K562 (cell line): ENCODE measurements around the gene HSD17B10.

Experiments used
- BRCA1 ChIP-seq, 2 experiments: fragments of 450-650 bp in 1 of 2; sonication (generic) in 1 of 2; formaldehyde crosslinking in 1 of 2; IDR thresholded peaks; 2 replicates each; pipeline versions ENCODE4 v1.5.0 to v1.6.1; 2017 to 2020; ENCODE audit warnings: mild to moderate bottlenecking in 1 of 2, missing genetic modification reagents in 1 of 2
- CEBPB ChIP-seq: fragments of 450-650 bp; IDR thresholded peaks from 2 replicates; pipeline ENCODE4 v1.6.1; 2016; ENCODE audit warnings: missing genetic modification characterization, missing compliant biosample characterization
- CTCF ChIP-seq, 3 experiments: IDR thresholded peaks in 2 of 3; conservative IDR thresholded peaks in 1 of 3; 2 replicates each; pipeline ENCODE4 v1.5.1; 2011 to 2012; ENCODE audit warnings: low read length in 3 of 3, mild to moderate bottlenecking in 3 of 3, control low read depth in 2 of 3, improper control_type of control experiment in 1 of 3, inconsistent platforms in 1 of 3, low read depth in 1 of 3, mixed read lengths in 1 of 3, moderate library complexity in 1 of 3; ENCODE audit not compliant: insufficient read depth in 2 of 3
- EGR1 ChIP-seq: fragments of 450-650 bp; conservative IDR thresholded peaks from 2 replicates; pipeline ENCODE4 v1.6.1; 2017; ENCODE audit warnings: mild to moderate bottlenecking
- FOS ChIP-seq: IDR thresholded peaks from 3 replicates; pipeline ENCODE4 v1.6.1; 2011; ENCODE audit not compliant: insufficient read length; ENCODE audit errors: extremely low read depth
- HDAC3 ChIP-seq: fragments of 450-650 bp; IDR thresholded peaks from 2 replicates; pipeline ENCODE4 v1.6.1; 2018; ENCODE audit warnings: borderline replicate concordance, mild to moderate bottlenecking, moderate library complexity; ENCODE audit not compliant: partially characterized antibody
- SMAD3 ChIP-seq: fragments of 450-650 bp; formaldehyde crosslinking; conservative IDR thresholded peaks from 2 replicates; pipeline ENCODE4 v1.4.0; 2020; ENCODE audit warnings: mild to moderate bottlenecking
- SMARCA4 ChIP-seq: fragments of 450-650 bp; IDR thresholded peaks from 2 replicates; pipeline ENCODE4 v1.6.1; 2016
- TAF1 ChIP-seq: IDR thresholded peaks from 2 replicates; pipeline ENCODE4 v1.6.1; 2011; ENCODE audit warnings: mild to moderate bottlenecking, low read length, moderate library complexity; ENCODE audit not compliant: insufficient read depth, control insufficient read depth, severe bottlenecking; ENCODE audit errors: extremely low read depth
- ZNF146 ChIP-seq: IDR thresholded peaks from one replicate; pipeline ENCODE4 v1.6.1; 2018; ENCODE audit warnings: missing compliant biosample characterization; ENCODE audit not compliant: unreplicated experiment
- ZNF217 ChIP-seq: sonication (generic); formaldehyde crosslinking; IDR thresholded peaks from 2 replicates; pipeline ENCODE4 v1.8.0; 2022; ENCODE audit warnings: mild to moderate bottlenecking, missing genetic modification reagents
- ZNF274 ChIP-seq: IDR thresholded peaks from 2 replicates; pipeline ENCODE4 v1.6.1; 2011; ENCODE audit warnings: low read depth, mild to moderate bottlenecking, low read length, moderate library complexity, borderline replicate concordance
- ZNF766 ChIP-seq: fragments of 200-800 bp; sonication (Bioruptor generic); conservative IDR thresholded peaks from 2 replicates; pipeline ENCODE4 v1.6.1; 2016; ENCODE audit warnings: missing genetic modification characterization, missing compliant biosample characterization

- no peak for TF ChIP-seq EGR1
- no peak for TF ChIP-seq FOS
- TF ChIP-seq BRCA1 (IDR thresholded peaks at IDR 0.05), result no peak
- TF ChIP-seq BRCA1 (CRISPR knock-in tag; IDR thresholded peaks at IDR 0.05), result no peak
- TF ChIP-seq CTCF (IDR thresholded peaks at IDR 0.05 in 2 of 3, conservative IDR thresholded peaks at IDR 0.05 in 1 of 3; ENCODE audit: insufficient read depth in 2 of 3, low read depth in 1 of 3, low read length in 3 of 3), result no peak
- no peak for TF ChIP-seq SMAD3 (CRISPR knock-in tag)
- TF ChIP-seq SMARCA4, result no peak
- TF ChIP-seq ZNF146 (CRISPR knock-in tag), result no peak
- TF ChIP-seq ZNF217, result no peak
- no peak for TF ChIP-seq ZNF274
- no peak for TF ChIP-seq TAF1
- TF ChIP-seq CEBPB (tag), result no peak
- TF ChIP-seq HDAC3, result no peak
- no peak for TF ChIP-seq ZNF766 (CRISPR knock-in tag)
These were observed 3.9 kb downstream of the HSD17B10 start for GRCh38 chrX:53430231-53430630.
